DMS 273 (cell line): Measurements from ENCODE around the gene COL18A1.
"Not testable (repeated sequence)": the region's sequence is repeated elsewhere in the genome, so short reads cannot be mapped to it uniquely, and the experiment has no call there.

Source experiments
- DNase-seq: peaks from one replicate; lab custom pipeline; 2025; ENCODE audit not compliant: unreplicated experiment; lab: John Stamatoyannopoulos, UW

The COL18A1 gene

GRCh38 chr21:45488931-45489721 is 84.2 kb downstream of the COL18A1 start:
- no peak for DNase-seq

GRCh38 chr21:45489722-45489982 is 84.7 kb downstream of the COL18A1 start:
- DNase-seq = no peak

- no peak for DNase-seq
Observed at GRCh38 chr21:45490049-45490731, 85.2 kb downstream of the COL18A1 start.

- no peak for DNase-seq
Observed at GRCh38 chr21:45491056-45491455, 86.1 kb downstream of the COL18A1 start.

- no peak for DNase-seq
Observed at GRCh38 chr21:45491623-45492022, 86.7 kb downstream of the COL18A1 start.

- no peak for DNase-seq
Observed at GRCh38 chr21:45492765-45493164, 87.8 kb downstream of the COL18A1 start.

- no peak for DNase-seq
Observed at GRCh38 chr21:45493401-45494001, 88.5 kb downstream of the COL18A1 start.

- no peak for DNase-seq
Observed at GRCh38 chr21:45494135-45494850, 89.3 kb downstream of the COL18A1 start.

GRCh38 chr21:45494851-45495680 is 90.1 kb downstream of the COL18A1 start:
- DNase-seq = no peak

- DNase-seq = no peak
Observed at GRCh38 chr21:45496151-45496967, 91.4 kb downstream of the COL18A1 start.

GRCh38 chr21:45496968-45497845 is 92.2 kb downstream of the COL18A1 start:
- no peak for DNase-seq

- DNase-seq = no peak
Observed at GRCh38 chr21:45497846-45498645, 93.1 kb downstream of the COL18A1 start.

GRCh38 chr21:45498646-45499000 is 93.7 kb downstream of the COL18A1 start:
- DNase-seq = no peak

GRCh38 chr21:45499201-45499750 is 94.3 kb downstream of the COL18A1 start:
- no peak for DNase-seq

GRCh38 chr21:45499970-45500577 is 95.1 kb downstream of the COL18A1 start:
- no peak for DNase-seq

GRCh38 chr21:45501081-45502005 is 96.4 kb downstream of the COL18A1 start:
- DNase-seq = not testable (repeated sequence)

GRCh38 chr21:45502006-45502345 is 97.0 kb downstream of the COL18A1 start:
- no peak for DNase-seq
